GM12878 (cell line): Measurements from ENCODE around the gene C11orf98. TPM values are rescaled to one million over a fixed set of nuclear protein-coding genes. Genes with fewer than 3 reads are reported as not detected.
A peak's percentile ranks its signal among the peaks of the same experiment; 100 is the strongest.

Experiments used
- CREB1 ChIP-seq: IDR thresholded peaks from 2 replicates; pipeline ENCODE4 v1.6.1; 2012; ENCODE audit warnings: low read depth, mild to moderate bottlenecking, inconsistent platforms
- FOS ChIP-seq: IDR thresholded peaks from 3 replicates; pipeline ENCODE4 v1.6.1; 2011; ENCODE audit warnings: borderline replicate concordance; ENCODE audit not compliant: insufficient read length; ENCODE audit errors: extremely low read depth
- FOXM1 ChIP-seq: IDR thresholded peaks from 2 replicates; pipeline ENCODE4 v1.6.1; 2012; ENCODE audit warnings: low read depth, mild to moderate bottlenecking, inconsistent platforms, low read length, moderate library complexity
- IKZF1 ChIP-seq: fragments of 450-650 bp; conservative IDR thresholded peaks from 2 replicates; pipeline ENCODE4 v1.6.1; 2017; ENCODE audit warnings: antibody characterized with exemption, mild to moderate bottlenecking
- MAX ChIP-seq: IDR thresholded peaks from 2 replicates; pipeline ENCODE4 v1.6.1; 2012; ENCODE audit warnings: low read depth, low read length, improper control_type of control experiment
- MLLT1 ChIP-seq: fragments of 450-650 bp; IDR thresholded peaks from 2 replicates; pipeline ENCODE4 v1.6.1; 2016; ENCODE audit warnings: mild to moderate bottlenecking
- NFXL1 ChIP-seq: fragments of 450-650 bp; IDR thresholded peaks from 2 replicates; pipeline ENCODE4 v1.6.1; 2017; ENCODE audit warnings: antibody characterized with exemption, mild to moderate bottlenecking, borderline replicate concordance
- NFYB ChIP-seq: IDR thresholded peaks from 2 replicates; pipeline ENCODE4 v1.6.1; 2011; ENCODE audit warnings: low read depth, mild to moderate bottlenecking, low read length, improper control_type of control experiment, moderate library complexity; ENCODE audit not compliant: insufficient read depth
- PRDM15 ChIP-seq: fragments of 450-650 bp; formaldehyde crosslinking; IDR thresholded peaks from 2 replicates; pipeline ENCODE4 v1.4.0; 2020; ENCODE audit warnings: mild to moderate bottlenecking, moderate library complexity
- SREBF2 ChIP-seq: IDR thresholded peaks from 2 replicates; pipeline ENCODE4 v1.6.1; 2012; ENCODE audit warnings: mild to moderate bottlenecking, low read length
- TBL1XR1 ChIP-seq: IDR thresholded peaks from 2 replicates; pipeline ENCODE4 v1.6.1; 2012; ENCODE audit warnings: low read depth, low read length, improper control_type of control experiment
- ZNF592 ChIP-seq: fragments of 450-650 bp; IDR thresholded peaks from 2 replicates; pipeline ENCODE4 v1.6.1; 2017; ENCODE audit warnings: mild to moderate bottlenecking, moderate library complexity
- ZNF687 ChIP-seq: fragments of 450-650 bp; IDR thresholded peaks from 2 replicates; pipeline ENCODE4 v1.6.1; 2017; ENCODE audit warnings: mild to moderate bottlenecking, moderate library complexity
- polyA plus RNA-seq, 11 experiments: library from polyadenylated mRNA; depleted of rRNA in 4 of 11; unstranded in 6 of 11; stranded (reverse) in 5 of 11; fragments of >200 nt; fragmentation: Nextera tagmentation in 4 of 11; fragmentation: Illumina TruSeq in 1 of 11; extraction: Ambion mirVana in 4 of 11; extraction: Trizol in 1 of 11; gene quantifications; 1 replicate in 1 of 11; 2 replicates in 10 of 11; pipeline versions ENCODE4 v1.2.1 to v1.2.3, GENCODE V29; 2011 to 2016; ENCODE audit warnings: inconsistent platforms in 2 of 11, missing spikeins in 2 of 11, low read depth in 1 of 11
- total RNA-seq, 4 experiments: library from RNA; depleted of rRNA in 3 of 4; stranded (reverse); fragments of >200 nt in 3 of 4; fragmentation: Illumina TruSeq in 1 of 4; extraction: Trizol in 1 of 4; gene quantifications; 2 replicates each; pipeline versions ENCODE4 v1.2.1 to v1.2.3, GENCODE V29; 2013 to 2021

The C11orf98 gene
- total and polyA plus RNA-seq, 10 of the 15 experiments (the other 5 are each of a cell fraction or from before 2014, with no cell fraction given), result 62.5 to 270 (median 162) TPM

- TF ChIP-seq NFYB (no peak), PRDM15 (CRISPR knock-in tag) (no peak), SREBF2 (no peak), MAX (no peak), NFXL1 (no peak), ZNF592 (no peak), IKZF1 (0 out of 2 replicates have a peak, but pooled peaks have one; percentile 22), FOS (no peak), FOXM1 (no peak), CREB1 (no peak), ZNF687 (no peak), MLLT1 (0 out of 2 replicates have a peak, but pooled peaks have one; percentile 23), TBL1XR1 (no peak)
Observed at GRCh38 chr11:62664405-62665074, 470 bp downstream of the C11orf98 start (continued).
